ENCODE results near the gene DVL3.

- TF ChIP-seq CTCF (IDR thresholded peaks at IDR 0.05; ENCODE audit: insufficient read depth, low read length, poor library complexity, severe bottlenecking) = no peak
- no peak for TF ChIP-seq EZH2phosphoT487 (conservative IDR thresholded peaks at IDR 0.05; ENCODE audit: low read length)
These were observed 6.1 kb upstream of the DVL3 start for GRCh38 chr3:184149123-184149522.

Data from SU-DHL-6 (cell line).